ENCODE data around the gene NFASC. TPM values are rescaled to one million over a fixed set of nuclear protein-coding genes. Genes with fewer than 3 reads are reported as not detected.
A peak's percentile ranks its signal among the peaks of the same experiment; 100 is the strongest.

NFASC gene
- total and polyA plus RNA-seq, 7 donors: 0.46 to 105 (median 17.6) TPM

DNA sequence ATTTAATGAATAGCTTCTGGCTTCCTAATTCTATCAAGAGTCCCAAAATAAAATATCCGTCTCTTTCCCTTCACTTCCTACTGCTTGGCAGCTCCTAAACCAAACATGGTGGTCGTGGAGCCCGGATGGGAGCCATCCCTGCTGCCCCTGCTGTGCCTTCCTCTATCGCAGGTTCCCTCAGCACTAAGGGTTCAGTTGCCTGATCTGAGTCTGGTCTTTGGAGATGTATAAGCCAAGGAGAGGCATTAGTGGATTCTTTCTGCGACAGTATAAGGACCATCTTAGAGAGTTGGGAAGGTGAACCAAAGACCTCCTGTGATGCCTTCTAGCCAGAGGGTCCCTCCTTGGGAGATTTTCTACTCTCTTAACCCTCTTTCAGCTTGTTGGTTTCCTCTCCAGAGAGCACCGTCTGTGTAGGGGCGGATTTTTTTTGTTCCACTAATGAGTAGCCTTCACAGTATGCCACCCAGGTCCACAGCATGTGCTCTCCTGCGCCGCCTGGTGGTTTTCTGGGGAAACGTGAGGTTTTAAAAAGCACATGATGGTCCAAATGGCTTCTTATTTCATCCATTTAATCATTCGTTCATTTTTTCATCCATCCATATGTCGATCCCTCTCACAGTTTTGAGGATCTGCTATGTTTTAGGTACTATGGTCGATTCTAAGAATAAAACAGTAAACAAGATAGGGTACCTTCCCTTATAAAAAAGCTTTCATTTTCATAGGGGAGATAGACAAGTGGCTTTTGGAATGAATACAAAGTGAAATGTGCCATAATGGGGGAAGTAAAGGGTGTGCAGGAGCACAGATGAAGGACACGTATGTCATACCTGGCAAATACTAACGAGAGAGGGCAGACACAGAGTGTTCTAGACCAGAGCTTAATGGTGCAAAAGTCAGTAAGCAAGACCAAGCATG is 71.0 kb downstream of the NFASC start:
- no peaks in the 10 kb centered on the region for H3K9me3 ChIP-seq
- intact Hi-C loops (cut with DNase I): loop anchor here (1.0 to 5.0 kb wide), 2 partner anchors 134 to 374 kb away; no protein-coding TSS in a partner anchor
- H3K27ac ChIP-seq: peak overlapping the region in 2 of 4 donors; percentile 58
- TF ChIP-seq POLR2A (IDR thresholded peaks at IDR 0.05): no peak
- TF ChIP-seq, protein P1, sequence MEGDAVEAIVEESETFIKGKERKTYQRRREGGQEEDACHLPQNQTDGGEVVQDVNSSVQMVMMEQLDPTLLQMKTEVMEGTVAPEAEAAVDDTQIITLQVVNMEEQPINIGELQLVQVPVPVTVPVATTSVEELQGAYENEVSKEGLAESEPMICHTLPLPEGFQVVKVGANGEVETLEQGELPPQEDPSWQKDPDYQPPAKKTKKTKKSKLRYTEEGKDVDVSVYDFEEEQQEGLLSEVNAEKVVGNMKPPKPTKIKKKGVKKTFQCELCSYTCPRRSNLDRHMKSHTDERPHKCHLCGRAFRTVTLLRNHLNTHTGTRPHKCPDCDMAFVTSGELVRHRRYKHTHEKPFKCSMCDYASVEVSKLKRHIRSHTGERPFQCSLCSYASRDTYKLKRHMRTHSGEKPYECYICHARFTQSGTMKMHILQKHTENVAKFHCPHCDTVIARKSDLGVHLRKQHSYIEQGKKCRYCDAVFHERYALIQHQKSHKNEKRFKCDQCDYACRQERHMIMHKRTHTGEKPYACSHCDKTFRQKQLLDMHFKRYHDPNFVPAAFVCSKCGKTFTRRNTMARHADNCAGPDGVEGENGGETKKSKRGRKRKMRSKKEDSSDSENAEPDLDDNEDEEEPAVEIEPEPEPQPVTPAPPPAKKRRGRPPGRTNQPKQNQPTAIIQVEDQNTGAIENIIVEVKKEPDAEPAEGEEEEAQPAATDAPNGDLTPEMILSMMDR (IDR thresholded peaks at IDR 0.05): peak; percentile 74 to 94 (median 90)
- peaks cover 0 to 17% (median 7%) of the 10 kb centered on the region in 4 donors for H3K4me1 ChIP-seq
- H3K4me3 ChIP-seq: no peak overlapping the region
- 30 to 35% methylated on average over 15 of the region's 15 CpGs for WGBS, 2 donors
- H3K27me3 ChIP-seq: no peaks in the 10 kb centered on the region
- H3K36me3 ChIP-seq: peaks cover 0 to 7% (median 0%) of the 10 kb centered on the region in 4 donors
- peak; percentile 81 for DNase-seq

GRCh38 chr1:204943495-204943894 is 72.8 kb downstream of the NFASC start:
- Histone ChIP-seq H3K9me3 (no peaks in the 10 kb centered on the region), H3K27ac (no peak overlapping the region), H3K4me1 (peaks cover 0 to 17% (median 7%) of the 10 kb centered on the region in 4 donors), H3K27me3 (no peaks in the 10 kb centered on the region), H3K4me3 (no peak overlapping the region), H3K36me3 (peaks cover 0 to 7% (median 0%) of the 10 kb centered on the region in 4 donors)
- intact Hi-C loops (cut with DNase I): loop anchor here (5.0 kb wide), 1 partner anchor 376 kb away; no protein-coding TSS in a partner anchor
- TF ChIP-seq POLR2AphosphoS5 (IDR thresholded peaks at IDR 0.05): no peak
- TF ChIP-seq EP300 (IDR thresholded peaks at IDR 0.05): no peak
- TF ChIP-seq, protein P1 (IDR thresholded peaks at IDR 0.05): no peak
- no peak for TF ChIP-seq POLR2A (IDR thresholded peaks at IDR 0.05)
- DNase-seq: no peak
- 83 to 84% methylated on average over 6 of the region's 6 CpGs for WGBS, 2 donors

DNA sequence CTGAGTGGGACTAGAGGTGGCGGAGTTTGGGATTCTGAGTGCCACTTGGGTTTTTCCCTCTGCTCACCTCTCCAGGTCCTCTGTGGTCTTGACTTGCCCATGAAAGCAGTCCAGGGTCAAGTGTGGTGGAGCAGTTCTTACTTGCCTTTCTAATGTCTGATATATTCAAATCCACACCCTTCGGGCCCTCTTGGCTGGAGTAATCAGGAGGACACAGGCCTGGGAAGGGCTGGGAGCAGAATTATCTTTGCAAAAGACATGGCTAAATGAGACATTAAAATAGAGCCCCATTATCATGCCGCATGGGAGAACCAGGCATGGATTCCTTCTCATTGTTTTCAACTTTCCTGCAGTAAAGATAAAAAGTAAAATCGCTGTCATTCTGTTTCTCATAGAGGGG is 74.0 kb downstream of the NFASC start:
- 94% methylated on average over 4 of the region's 4 CpGs for WGBS, 2 donors
- intact Hi-C loops (cut with DNase I): loop anchor here (5.0 kb wide), 1 partner anchor 377 kb away; no protein-coding TSS in a partner anchor
- Histone ChIP-seq H3K4me3 (no peak overlapping the region), H3K27ac (no peak overlapping the region), H3K36me3 (peaks cover 0 to 7% (median 0%) of the 10 kb centered on the region in 4 donors), H3K27me3 (no peaks in the 10 kb centered on the region), H3K4me1 (peaks cover 0 to 17% (median 7%) of the 10 kb centered on the region in 4 donors), H3K9me3 (no peaks in the 10 kb centered on the region)
- no peak for TF ChIP-seq POLR2AphosphoS5 (IDR thresholded peaks at IDR 0.05)
- TF ChIP-seq POLR2A (IDR thresholded peaks at IDR 0.05): no peak
- TF ChIP-seq, protein P1 (IDR thresholded peaks at IDR 0.05): no peak
- no peak for DNase-seq

- WGBS, 2 donors: 29 to 45% methylated on average over 4 of the region's 4 CpGs
- peaks cover 0 to 16% (median 7%) of the 10 kb centered on the region in 4 donors for H3K4me1 ChIP-seq
- H3K9me3 ChIP-seq: no peaks in the 10 kb centered on the region
- no peaks in the 10 kb centered on the region for H3K27me3 ChIP-seq
- intact Hi-C loops (cut with DNase I): no loop called here
- DNase-seq: no peak
- H3K27ac ChIP-seq: no peak overlapping the region
- no peak overlapping the region for H3K4me3 ChIP-seq
- peaks cover 0 to 7% (median 0%) of the 10 kb centered on the region in 4 donors for H3K36me3 ChIP-seq
- TF ChIP-seq POLR2A (IDR thresholded peaks at IDR 0.05): no peak
- TF ChIP-seq, protein P1 (IDR thresholded peaks at IDR 0.05): no peak
- no peak for TF ChIP-seq POLR2AphosphoS5 (IDR thresholded peaks at IDR 0.05)
- no peak for TF ChIP-seq EP300 (IDR thresholded peaks at IDR 0.05)
Measured at GRCh38 chr1:204945565-204945977, 74.9 kb downstream of the NFASC start.

Measured in sigmoid colon (tissue), 7 donors.